Pericardium fibroblast (primary cell): ENCODE measurements around the gene ZNF507. TPM values are rescaled to one million over a fixed set of nuclear protein-coding genes. Genes with fewer than 3 reads are reported as not detected.

Source experiments
- total RNA-seq: library from RNA; depleted of rRNA; stranded (reverse); fragments of >200 nt; gene quantifications from 2 replicates; pipeline ENCODE4 v1.2.3, GENCODE V29; 2015

The ZNF507 gene
- 7.5 and 10.0 TPM in 2 replicates for total RNA-seq

GRCh38 chr19:32345261-32346207, at the start of gene ZNF507:
Gene ZNF507, plus strand, starts transcription at chr19:32345610. Its CDS starts 7,221 bp downstream, at chr19:32352831.

GRCh38 chr19:32405431-32406160, 60.2 kb downstream of the ZNF507 start, which contains the start of gene DPY19L3:
Gene DPY19L3, plus strand, starts transcription at chr19:32405770. Its CDS starts 2,484 bp downstream, at chr19:32408254.

Other genes starting within 250 kb of the ZNF507 start
- gene DPY19L3, start 60.2 kb downstream of the ZNF507 start, total RNA-seq = 35.9 and 58.3 TPM in 2 replicates
- 204 and 207 TPM in 2 replicates for gene PDCD5, start 235.6 kb downstream of the ZNF507 start, total RNA-seq